K562 (cell line): ENCODE data around the gene ZNF138. TPM values are rescaled to one million over a fixed set of nuclear protein-coding genes. Genes with fewer than 3 reads are reported as not detected.
A peak's percentile ranks its signal among the peaks of the same experiment; 100 is the strongest.

Source experiments
- ARID1B ChIP-seq: fragments of 450-650 bp; IDR thresholded peaks from 2 replicates; pipeline ENCODE4 v1.6.1; 2016; ENCODE audit warnings: antibody characterized with exemption, mild to moderate bottlenecking, inconsistent platforms
- CBX5 ChIP-seq: IDR thresholded peaks from 2 replicates; pipeline ENCODE4 v1.6.1; 2014; ENCODE audit warnings: low read depth, borderline replicate concordance
- ELF2 ChIP-seq: fragments of 250-450 bp; sonication (Bioruptor Pico); IDR thresholded peaks from 2 replicates; pipeline ENCODE4 v1.5.0; 2021; ENCODE audit warnings: mild to moderate bottlenecking
- ETV6 ChIP-seq, 3 experiments: fragments of 150-350 bp in 1 of 3; sonication (generic) in 1 of 3; formaldehyde crosslinking in 1 of 3; IDR thresholded peaks; 2 replicates each; pipeline versions ENCODE4 v1.6.1 to v1.8.0; 2014 to 2022; ENCODE audit warnings: borderline replicate concordance in 2 of 3, low read depth in 2 of 3, antibody characterized with exemption in 1 of 3, low read length in 1 of 3, mild to moderate bottlenecking in 1 of 3, missing genetic modification reagents in 1 of 3
- HDAC3 ChIP-seq: fragments of 450-650 bp; IDR thresholded peaks from 2 replicates; pipeline ENCODE4 v1.6.1; 2018; ENCODE audit warnings: borderline replicate concordance, mild to moderate bottlenecking, moderate library complexity; ENCODE audit not compliant: partially characterized antibody
- MNT ChIP-seq, 2 experiments: fragments of 450-650 bp; conservative IDR thresholded peaks; 2 replicates each; pipeline ENCODE4 v1.6.1; 2017; ENCODE audit warnings: mild to moderate bottlenecking in 2 of 2, moderate library complexity in 2 of 2
- NFE2 ChIP-seq: IDR thresholded peaks from 2 replicates; pipeline ENCODE4 v1.6.1; 2014; ENCODE audit warnings: antibody characterized with exemption, low read depth
- NFRKB ChIP-seq: fragments of 450-650 bp; IDR thresholded peaks from 2 replicates; pipeline ENCODE4 v1.6.1; 2016; ENCODE audit warnings: low read depth
- PBX2 ChIP-seq, 2 experiments: IDR thresholded peaks in 1 of 2; conservative IDR thresholded peaks in 1 of 2; 2 replicates each; pipeline ENCODE4 v1.6.1; 2016; ENCODE audit warnings: low read depth in 2 of 2, mild to moderate bottlenecking in 1 of 2, missing compliant biosample characterization in 1 of 2, missing genetic modification characterization in 1 of 2, moderate library complexity in 1 of 2
- PPARD ChIP-seq: fragments of 250-450 bp; sonication (Bioruptor Pico); IDR thresholded peaks from 2 replicates; pipeline ENCODE4 v1.8.0; 2022; ENCODE audit warnings: inconsistent platforms, mild to moderate bottlenecking, moderate library complexity
- RFX1 ChIP-seq: fragments of 450-650 bp; IDR thresholded peaks from 2 replicates; pipeline ENCODE4 v1.6.1; 2016; ENCODE audit warnings: mild to moderate bottlenecking, moderate library complexity
- SNAPC5 ChIP-seq: fragments of 250-450 bp; sonication (Bioruptor Pico); IDR thresholded peaks from 2 replicates; pipeline ENCODE4 v1.8.0; 2021; ENCODE audit warnings: moderate library complexity, mild to moderate bottlenecking, inconsistent platforms
- SUPT5H ChIP-seq: fragments of 450-650 bp; IDR thresholded peaks from 2 replicates; pipeline ENCODE4 v1.6.1; 2016
- TBL1XR1 ChIP-seq, 2 experiments: IDR thresholded peaks; 2 replicates each; pipeline ENCODE4 v1.6.1; 2012; ENCODE audit warnings: improper control_type of control experiment in 2 of 2, low read length in 2 of 2, mild to moderate bottlenecking in 1 of 2
- TRIM25 ChIP-seq: fragments of 450-650 bp; IDR thresholded peaks from 2 replicates; pipeline ENCODE4 v1.7.0; 2016; ENCODE audit warnings: borderline replicate concordance
- ZBTB12 ChIP-seq: fragments of 250-450 bp; sonication (Bioruptor Pico); IDR thresholded peaks from 2 replicates; pipeline ENCODE4 v1.4.0; 2020
- ZNF253 ChIP-seq: fragments of 250-450 bp; sonication (Bioruptor Pico); conservative IDR thresholded peaks from 2 replicates; pipeline ENCODE4 v1.6.1; 2021; ENCODE audit warnings: mild to moderate bottlenecking
- ZNF449 ChIP-seq: fragments of 250-450 bp; sonication (Bioruptor Pico); IDR thresholded peaks from 2 replicates; pipeline ENCODE4 v1.8.0; 2022; ENCODE audit warnings: moderate library complexity, mild to moderate bottlenecking, inconsistent platforms
- polyA plus RNA-seq, 8 experiments: library from polyadenylated mRNA; depleted of rRNA in 4 of 8; stranded (reverse) in 5 of 8; unstranded in 3 of 8; fragments of >200 nt; fragmentation: Nextera tagmentation in 2 of 8; fragmentation: Illumina TruSeq in 1 of 8; extraction: Ambion mirVana in 2 of 8; extraction: Trizol in 1 of 8; gene quantifications; 2 replicates each; pipeline versions ENCODE4 v1.2.1 to v1.2.3, GENCODE V29; 2011 to 2014; ENCODE audit warnings: inconsistent platforms in 1 of 8, missing spikeins in 1 of 8
- total RNA-seq, 7 experiments: library from RNA; depleted of rRNA in 6 of 7; stranded (reverse); fragments of >200 nt in 6 of 7; fragmentation: Illumina TruSeq in 2 of 7; extraction: Trizol in 2 of 7; gene quantifications; 2 replicates each; pipeline versions ENCODE4 v1.2.1 to v1.2.3, GENCODE V29; 2011 to 2021; ENCODE audit warnings: low replicate concordance in 1 of 7

Gene ZNF138
- total and polyA plus RNA-seq, 9 of the 15 experiments (the other 6 are each of a cell fraction or from before 2014, with no cell fraction given) = 14.6 to 34.9 (median 22.6) TPM

GRCh38 chr7:64849250-64849923 lies 55.2 kb downstream of the ZNF138 start (continued):
- TF ChIP-seq TRIM25 (no peak), MNT (conservative IDR thresholded peaks at IDR 0.05) (0 out of 4 replicates have a peak, but pooled peaks of 1 of the 2 experiments have one; percentile 46), ZNF449 (no peak), ETV6 (IDR thresholded peaks at IDR 0.05; ENCODE audit: borderline replicate concordance in 1 of 2, low read depth in 2 of 2, low read length in 1 of 2) (no peak), ETV6 (CRISPR knock-in tag; IDR thresholded peaks at IDR 0.05; ENCODE audit: borderline replicate concordance) (no peak), ZNF253 (CRISPR knock-in tag) (no peak), HDAC3 (no peak), ARID1B (peak; percentile 58), TBL1XR1 (IDR thresholded peaks at IDR 0.05; ENCODE audit: low read length in 2 of 2) (no peak), CBX5 (no peak), SNAPC5 (CRISPR knock-in tag) (no peak), ZBTB12 (no peak), RFX1 (peak; percentile 30; the same call in 1 of the 2 replicates), NFRKB (peak; percentile 64; the same call in 1 of the 2 replicates), NFE2 (peak; percentile 86), PPARD (CRISPR knock-in tag) (no peak), PBX2 (CRISPR knock-in tag; IDR thresholded peaks at IDR 0.05; ENCODE audit: low read depth) (no peak), PBX2 (tag; conservative IDR thresholded peaks at IDR 0.05; ENCODE audit: low read depth) (no peak), ELF2 (CRISPR knock-in tag) (no peak), SUPT5H (0 out of 2 replicates have a peak, but pooled peaks have one; percentile 36)
